ENCODE measurements around the gene LEF1. TPM values are rescaled to one million over a fixed set of nuclear protein-coding genes. Genes with fewer than 3 reads are reported as not detected.

Gene LEF1
- total RNA-seq, 1 donor from 2014 or later: 0.41 TPM

GRCh38 chr4:108135549-108136209, 33.1 kb downstream of the LEF1 start:
- H3K4me3 ChIP-seq: no peak overlapping the region
- intact Hi-C loops (cut with micrococcal nuclease): no loop called here
- H3K27me3 ChIP-seq (ENCODE audit: low read depth): peaks cover 16% of the 10 kb centered on the region
- no peak for TF ChIP-seq CTCF (IDR thresholded peaks at IDR 0.05; ENCODE audit: borderline replicate concordance)
- no peaks in the 10 kb centered on the region for H3K9me3 ChIP-seq (replicated peaks)
- no peak for DNase-seq
- H3K4me1 ChIP-seq: peaks cover 4% of the 10 kb centered on the region
- H3K36me3 ChIP-seq: no peaks in the 10 kb centered on the region
- no peak overlapping the region for H3K27ac ChIP-seq (replicated peaks)

DNA sequence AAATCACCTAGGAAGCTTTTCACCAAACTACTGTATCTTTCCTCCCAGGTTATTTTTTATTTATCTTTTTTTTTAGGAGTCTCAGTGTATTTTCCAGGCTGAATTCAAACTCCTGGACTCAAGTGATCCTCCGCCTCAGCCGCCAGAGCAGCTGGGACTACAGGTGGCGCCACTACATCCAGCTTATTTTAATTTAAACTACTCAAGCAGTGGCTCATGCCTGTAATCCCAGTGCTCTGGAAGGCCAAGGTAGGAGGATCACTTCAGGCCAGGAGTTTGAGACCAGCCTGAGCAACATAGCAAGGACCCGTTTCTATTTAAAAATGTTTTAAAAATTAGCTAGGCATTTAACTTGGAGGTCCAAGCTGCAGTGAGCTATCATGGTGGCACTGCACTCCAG, 37.8 kb downstream of the LEF1 start:
- intact Hi-C loops (cut with micrococcal nuclease): no loop called here
- H3K27ac ChIP-seq (replicated peaks): no peak overlapping the region
- peaks cover 16% of the 10 kb centered on the region for H3K27me3 ChIP-seq (ENCODE audit: low read depth)
- H3K4me3 ChIP-seq: no peak overlapping the region
- DNase-seq: no peak
- no peak for TF ChIP-seq CTCF (IDR thresholded peaks at IDR 0.05; ENCODE audit: borderline replicate concordance)
- no peaks in the 10 kb centered on the region for H3K36me3 ChIP-seq
- H3K9me3 ChIP-seq (replicated peaks): no peaks in the 10 kb centered on the region
- H3K4me1 ChIP-seq: no peaks in the 10 kb centered on the region

DNA sequence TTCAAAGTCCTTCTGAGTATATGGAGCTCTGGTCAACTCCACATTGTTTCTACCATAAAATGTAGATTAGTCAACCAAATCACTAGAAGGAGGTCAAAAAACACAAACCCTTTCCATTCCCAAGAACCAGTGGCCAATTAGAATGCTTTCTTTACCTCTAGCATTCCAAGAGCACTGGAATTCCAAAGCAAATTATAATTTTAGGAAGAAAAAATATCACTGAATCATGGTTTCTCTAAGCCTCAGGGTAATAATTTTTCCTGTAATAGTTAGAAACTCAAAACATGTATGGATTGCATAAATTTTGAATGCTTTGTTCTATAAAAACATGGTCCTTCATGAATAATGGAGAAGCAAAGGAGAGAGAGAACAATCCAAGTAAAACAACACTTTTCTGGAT, 39.5 kb downstream of the LEF1 start:
- Histone ChIP-seq H3K36me3 (no peaks in the 10 kb centered on the region), H3K9me3 (replicated peaks) (no peaks in the 10 kb centered on the region), H3K27me3 (ENCODE audit: low read depth) (peaks cover 9% of the 10 kb centered on the region), H3K27ac (replicated peaks) (no peak overlapping the region), H3K4me3 (no peak overlapping the region), H3K4me1 (no peaks in the 10 kb centered on the region)
- no peak for TF ChIP-seq CTCF (IDR thresholded peaks at IDR 0.05; ENCODE audit: borderline replicate concordance)
- no peak for DNase-seq
- intact Hi-C loops (cut with micrococcal nuclease): no loop called here

GRCh38 chr4:108126806-108127205, 41.9 kb downstream of the LEF1 start:
- H3K9me3 ChIP-seq (replicated peaks): no peaks in the 10 kb centered on the region
- no peaks in the 10 kb centered on the region for H3K4me1 ChIP-seq
- TF ChIP-seq CTCF (IDR thresholded peaks at IDR 0.05; ENCODE audit: borderline replicate concordance): no peak
- H3K36me3 ChIP-seq: no peaks in the 10 kb centered on the region
- intact Hi-C loops (cut with micrococcal nuclease): no loop called here
- no peak overlapping the region for H3K27ac ChIP-seq (replicated peaks)
- no peaks in the 10 kb centered on the region for H3K27me3 ChIP-seq (ENCODE audit: low read depth)
- no peak overlapping the region for H3K4me3 ChIP-seq
- DNase-seq: no peak

- H3K9me3 ChIP-seq (replicated peaks): no peaks in the 10 kb centered on the region
- H3K27me3 ChIP-seq (ENCODE audit: low read depth): no peaks in the 10 kb centered on the region
- no peak overlapping the region for H3K4me3 ChIP-seq
- no peaks in the 10 kb centered on the region for H3K36me3 ChIP-seq
- H3K27ac ChIP-seq (replicated peaks): no peak overlapping the region
- TF ChIP-seq CTCF (IDR thresholded peaks at IDR 0.05; ENCODE audit: borderline replicate concordance): no peak
- H3K4me1 ChIP-seq: no peaks in the 10 kb centered on the region
- intact Hi-C loops (cut with micrococcal nuclease): no loop called here
- no peak for DNase-seq
Measured at GRCh38 chr4:108120789-108121188, 47.9 kb downstream of the LEF1 start.
